K562 (cell line): ENCODE results near the gene NT5C2. TPM values are rescaled to one million over a fixed set of nuclear protein-coding genes. Genes with fewer than 3 reads are reported as not detected.

Experiments used
- polyA plus RNA-seq, 8 experiments: library from polyadenylated mRNA; depleted of rRNA in 4 of 8; stranded (reverse) in 5 of 8; unstranded in 3 of 8; fragments of >200 nt; fragmentation: Nextera tagmentation in 2 of 8; fragmentation: Illumina TruSeq in 1 of 8; extraction: Ambion mirVana in 2 of 8; extraction: Trizol in 1 of 8; gene quantifications; 2 replicates each; pipeline versions ENCODE4 v1.2.1 to v1.2.3, GENCODE V29; 2011 to 2014; ENCODE audit warnings: inconsistent platforms in 1 of 8, missing spikeins in 1 of 8
- total RNA-seq, 7 experiments: library from RNA; depleted of rRNA in 6 of 7; stranded (reverse); fragments of >200 nt in 6 of 7; fragmentation: Illumina TruSeq in 2 of 7; extraction: Trizol in 2 of 7; gene quantifications; 2 replicates each; pipeline versions ENCODE4 v1.2.1 to v1.2.3, GENCODE V29; 2011 to 2021; ENCODE audit warnings: low replicate concordance in 1 of 7

The NT5C2 gene
- total and polyA plus RNA-seq, 9 of the 15 experiments (the other 6 are each of a cell fraction or from before 2014, with no cell fraction given) = 11.3 to 45.2 (median 27.7) TPM

Other genes with a start within 250 kb of the NT5C2 start
- gene RPEL1, start 52.6 kb upstream of the NT5C2 start, total RNA-seq (2014; rRNA removed) = 0.04 TPM in 1 of 2 replicates, not detected in the other
- gene RPEL1, start 52.6 kb upstream of the NT5C2 start, total RNA-seq (2014; rRNA removed; fragmentation: Illumina TruSeq; extraction: Trizol) = 0.07 and 0.10 TPM in 2 replicates
- gene RPEL1, start 52.6 kb upstream of the NT5C2 start, total RNA-seq (2015; rRNA removed; fragmentation: Illumina TruSeq; extraction: Trizol) = not detected in 2 replicates
- 0.07 and 0.09 TPM in 2 replicates for gene RPEL1, start 52.6 kb upstream of the NT5C2 start, total RNA-seq (2021)
- 0.14 and 0.15 TPM in 2 replicates for gene RPEL1, start 52.6 kb upstream of the NT5C2 start, polyA plus RNA-seq (2011; rRNA removed)
- gene RPEL1, start 52.6 kb upstream of the NT5C2 start, polyA plus RNA-seq (2014; fragmentation: Illumina TruSeq; extraction: Trizol) = 0.07 TPM in 1 of 2 replicates, not detected in the other
- under 1 TPM; 0.04 to 0.06 TPM for gene RPEL1, start 52.6 kb upstream of the NT5C2 start, polyA plus RNA-seq (2014; fragmentation: Nextera tagmentation; extraction: Ambion mirVana)
- not detected in 2 replicates for gene RPEL1, start 52.6 kb upstream of the NT5C2 start, polyA plus RNA-seq (2014; rRNA removed)
- gene INA, start 83.9 kb upstream of the NT5C2 start, total RNA-seq (2014; rRNA removed) = not detected in 2 replicates
- not detected in 2 replicates for gene INA, start 83.9 kb upstream of the NT5C2 start, total RNA-seq (2014; rRNA removed; fragmentation: Illumina TruSeq; extraction: Trizol)
- not detected in 2 replicates for gene INA, start 83.9 kb upstream of the NT5C2 start, total RNA-seq (2015; rRNA removed; fragmentation: Illumina TruSeq; extraction: Trizol)
- gene INA, start 83.9 kb upstream of the NT5C2 start, total RNA-seq (2021) = not detected in 2 replicates
- not detected in 2 replicates for gene INA, start 83.9 kb upstream of the NT5C2 start, polyA plus RNA-seq (2011; rRNA removed)
- not detected in 2 replicates for gene INA, start 83.9 kb upstream of the NT5C2 start, polyA plus RNA-seq (2014; fragmentation: Illumina TruSeq; extraction: Trizol)
- not detected for gene INA, start 83.9 kb upstream of the NT5C2 start, polyA plus RNA-seq (2014; fragmentation: Nextera tagmentation; extraction: Ambion mirVana)
- gene INA, start 83.9 kb upstream of the NT5C2 start, polyA plus RNA-seq (2014; rRNA removed) = not detected in 2 replicates
- 21.4 and 21.5 TPM in 2 replicates for gene PCGF6, start 157.9 kb upstream of the NT5C2 start, total RNA-seq (2014; rRNA removed)
- gene PCGF6, start 157.9 kb upstream of the NT5C2 start, total RNA-seq (2014; rRNA removed; fragmentation: Illumina TruSeq; extraction: Trizol) = 24.6 and 29.7 TPM in 2 replicates
- 17.9 and 18.5 TPM in 2 replicates for gene PCGF6, start 157.9 kb upstream of the NT5C2 start, total RNA-seq (2015; rRNA removed; fragmentation: Illumina TruSeq; extraction: Trizol)
- gene PCGF6, start 157.9 kb upstream of the NT5C2 start, total RNA-seq (2021) = 18.1 and 23.5 TPM in 2 replicates
- 14.6 and 23.2 TPM in 2 replicates for gene PCGF6, start 157.9 kb upstream of the NT5C2 start, polyA plus RNA-seq (2011; rRNA removed)
- gene PCGF6, start 157.9 kb upstream of the NT5C2 start, polyA plus RNA-seq (2014; fragmentation: Illumina TruSeq; extraction: Trizol) = 14.6 and 15.3 TPM in 2 replicates
- 10 to 100 TPM in 1 of 2 experiments, 1 to 10 TPM in 1; 8.4 to 10.2 TPM for gene PCGF6, start 157.9 kb upstream of the NT5C2 start, polyA plus RNA-seq (2014; fragmentation: Nextera tagmentation; extraction: Ambion mirVana)
- 17.9 and 20.6 TPM in 2 replicates for gene PCGF6, start 157.9 kb upstream of the NT5C2 start, polyA plus RNA-seq (2014; rRNA removed)
- gene TAF5, start 174.7 kb upstream of the NT5C2 start, total RNA-seq (2014; rRNA removed) = 8.0 and 12.0 TPM in 2 replicates
- gene TAF5, start 174.7 kb upstream of the NT5C2 start, total RNA-seq (2014; rRNA removed; fragmentation: Illumina TruSeq; extraction: Trizol) = 11.6 and 12.5 TPM in 2 replicates
- gene TAF5, start 174.7 kb upstream of the NT5C2 start, total RNA-seq (2015; rRNA removed; fragmentation: Illumina TruSeq; extraction: Trizol) = 11.2 and 11.9 TPM in 2 replicates
- 9.3 TPM in 2 replicates for gene TAF5, start 174.7 kb upstream of the NT5C2 start, total RNA-seq (2021)
- 8.9 and 11.9 TPM in 2 replicates for gene TAF5, start 174.7 kb upstream of the NT5C2 start, polyA plus RNA-seq (2011; rRNA removed)
- gene TAF5, start 174.7 kb upstream of the NT5C2 start, polyA plus RNA-seq (2014; fragmentation: Illumina TruSeq; extraction: Trizol) = 7.9 and 9.9 TPM in 2 replicates
- gene TAF5, start 174.7 kb upstream of the NT5C2 start, polyA plus RNA-seq (2014; fragmentation: Nextera tagmentation; extraction: Ambion mirVana) = 1 to 10 TPM; 4.2 to 5.5 TPM
- 6.5 and 8.2 TPM in 2 replicates for gene TAF5, start 174.7 kb upstream of the NT5C2 start, polyA plus RNA-seq (2014; rRNA removed)
- gene ATP5MK, start 203.2 kb upstream of the NT5C2 start, total RNA-seq (2014; rRNA removed) = 182 and 185 TPM in 2 replicates
- 741 and 857 TPM in 2 replicates for gene ATP5MK, start 203.2 kb upstream of the NT5C2 start, total RNA-seq (2014; rRNA removed; fragmentation: Illumina TruSeq; extraction: Trizol)
- 634 and 717 TPM in 2 replicates for gene ATP5MK, start 203.2 kb upstream of the NT5C2 start, total RNA-seq (2015; rRNA removed; fragmentation: Illumina TruSeq; extraction: Trizol)
- gene ATP5MK, start 203.2 kb upstream of the NT5C2 start, total RNA-seq (2021) = 497 and 564 TPM in 2 replicates
- gene ATP5MK, start 203.2 kb upstream of the NT5C2 start, polyA plus RNA-seq (2011; rRNA removed) = 564 and 776 TPM in 2 replicates
- gene ATP5MK, start 203.2 kb upstream of the NT5C2 start, polyA plus RNA-seq (2014; fragmentation: Illumina TruSeq; extraction: Trizol) = 906 and 923 TPM in 2 replicates
- 1,000 to 10,000 TPM; 1,599 to 1,810 TPM for gene ATP5MK, start 203.2 kb upstream of the NT5C2 start, polyA plus RNA-seq (2014; fragmentation: Nextera tagmentation; extraction: Ambion mirVana)
- gene ATP5MK, start 203.2 kb upstream of the NT5C2 start, polyA plus RNA-seq (2014; rRNA removed) = 553 and 576 TPM in 2 replicates
- gene PDCD11, start 203.4 kb upstream of the NT5C2 start, total RNA-seq (2014; rRNA removed) = 50.0 and 58.4 TPM in 2 replicates
- gene PDCD11, start 203.4 kb upstream of the NT5C2 start, total RNA-seq (2014; rRNA removed; fragmentation: Illumina TruSeq; extraction: Trizol) = 51.1 and 52.9 TPM in 2 replicates
- gene PDCD11, start 203.4 kb upstream of the NT5C2 start, total RNA-seq (2015; rRNA removed; fragmentation: Illumina TruSeq; extraction: Trizol) = 55.0 and 57.8 TPM in 2 replicates
- 73.8 and 74.1 TPM in 2 replicates for gene PDCD11, start 203.4 kb upstream of the NT5C2 start, total RNA-seq (2021)
- gene PDCD11, start 203.4 kb upstream of the NT5C2 start, polyA plus RNA-seq (2011; rRNA removed) = 29.4 and 31.5 TPM in 2 replicates
- gene PDCD11, start 203.4 kb upstream of the NT5C2 start, polyA plus RNA-seq (2014; fragmentation: Illumina TruSeq; extraction: Trizol) = 49.5 and 57.4 TPM in 2 replicates
- gene PDCD11, start 203.4 kb upstream of the NT5C2 start, polyA plus RNA-seq (2014; fragmentation: Nextera tagmentation; extraction: Ambion mirVana) = 10 to 100 TPM; 14.8 to 18.8 TPM
- 36.6 and 43.5 TPM in 2 replicates for gene PDCD11, start 203.4 kb upstream of the NT5C2 start, polyA plus RNA-seq (2014; rRNA removed)